Measurements from ENCODE around the gene ANKRD49.

DNA sequence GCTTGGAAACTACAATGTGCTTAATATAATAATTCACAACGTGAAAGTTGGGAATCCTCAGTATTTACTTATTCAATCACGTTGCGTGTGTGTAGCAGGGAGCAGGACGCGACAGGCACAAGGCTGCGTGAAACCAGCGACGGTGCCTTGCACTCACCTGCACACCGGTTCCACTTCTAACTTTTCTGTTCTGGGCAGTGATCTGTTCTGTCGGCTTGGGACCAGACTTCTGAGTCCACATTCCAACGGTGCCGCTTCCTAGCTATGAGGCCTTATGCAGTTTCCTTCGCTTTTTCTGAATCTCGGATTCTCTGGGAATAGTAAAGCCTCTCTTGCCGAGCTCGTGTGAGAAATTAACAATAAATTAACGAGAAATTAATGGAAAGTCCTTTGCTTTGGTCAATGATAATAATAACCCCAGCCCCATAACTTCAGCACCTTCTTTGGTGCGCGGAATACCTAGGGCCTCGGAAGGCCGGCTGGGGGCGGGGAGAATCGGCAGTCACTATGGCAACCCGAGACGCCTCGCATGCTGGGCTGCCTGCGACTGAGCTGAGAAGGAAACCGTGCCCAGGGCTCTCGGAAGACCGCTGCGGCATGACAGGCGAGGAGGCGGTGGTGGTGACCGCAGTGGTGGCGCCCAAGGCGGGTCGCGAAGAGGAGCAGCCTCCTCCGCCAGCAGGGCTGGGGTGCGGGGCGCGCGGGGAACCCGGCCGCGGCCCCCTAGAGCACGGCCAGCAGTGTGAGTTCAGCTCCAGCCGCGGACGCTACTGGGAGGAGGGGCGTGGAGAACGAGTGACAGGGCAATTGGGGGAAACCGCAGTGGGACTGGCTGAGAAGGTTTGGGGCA, 18.4 kb downstream of the ANKRD49 start, which contains the start of gene C11orf97:
- TF ChIP-seq, protein P1, sequence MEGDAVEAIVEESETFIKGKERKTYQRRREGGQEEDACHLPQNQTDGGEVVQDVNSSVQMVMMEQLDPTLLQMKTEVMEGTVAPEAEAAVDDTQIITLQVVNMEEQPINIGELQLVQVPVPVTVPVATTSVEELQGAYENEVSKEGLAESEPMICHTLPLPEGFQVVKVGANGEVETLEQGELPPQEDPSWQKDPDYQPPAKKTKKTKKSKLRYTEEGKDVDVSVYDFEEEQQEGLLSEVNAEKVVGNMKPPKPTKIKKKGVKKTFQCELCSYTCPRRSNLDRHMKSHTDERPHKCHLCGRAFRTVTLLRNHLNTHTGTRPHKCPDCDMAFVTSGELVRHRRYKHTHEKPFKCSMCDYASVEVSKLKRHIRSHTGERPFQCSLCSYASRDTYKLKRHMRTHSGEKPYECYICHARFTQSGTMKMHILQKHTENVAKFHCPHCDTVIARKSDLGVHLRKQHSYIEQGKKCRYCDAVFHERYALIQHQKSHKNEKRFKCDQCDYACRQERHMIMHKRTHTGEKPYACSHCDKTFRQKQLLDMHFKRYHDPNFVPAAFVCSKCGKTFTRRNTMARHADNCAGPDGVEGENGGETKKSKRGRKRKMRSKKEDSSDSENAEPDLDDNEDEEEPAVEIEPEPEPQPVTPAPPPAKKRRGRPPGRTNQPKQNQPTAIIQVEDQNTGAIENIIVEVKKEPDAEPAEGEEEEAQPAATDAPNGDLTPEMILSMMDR (IDR thresholded peaks at IDR 0.05): no peak
- TF ChIP-seq POLR2A (IDR thresholded peaks at IDR 0.05): no peak
- no peak for TF ChIP-seq POLR2AphosphoS5 (IDR thresholded peaks at IDR 0.05)
- no peak for TF ChIP-seq EP300 (IDR thresholded peaks at IDR 0.05)
